ENCODE data around the gene OR8A1.

OR8A1 gene

GRCh38 chr11:124569697-124570096, at the start of gene OR8A1:
TSS of gene OR8A1 (plus strand) at chr11:124569997. CDS start at chr11:124570120, 123 bp downstream.
- DNase-seq, result no peak

DNA sequence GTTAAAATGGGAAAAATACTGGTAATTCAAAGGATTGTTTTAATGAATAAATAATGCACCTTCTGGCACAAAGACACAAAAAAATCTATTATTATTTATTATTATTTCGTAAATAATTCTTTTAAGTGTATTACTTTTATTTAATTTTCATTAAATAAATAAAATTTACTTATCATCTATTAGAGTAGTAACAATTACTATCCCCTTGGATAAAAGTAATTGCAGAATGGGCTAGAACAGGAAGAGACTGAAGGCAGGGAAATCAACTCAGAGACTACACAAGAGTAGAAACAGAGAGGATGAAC, 49.3 kb upstream of the OR8A1 start:
- DNase-seq, result no peak

DNA sequence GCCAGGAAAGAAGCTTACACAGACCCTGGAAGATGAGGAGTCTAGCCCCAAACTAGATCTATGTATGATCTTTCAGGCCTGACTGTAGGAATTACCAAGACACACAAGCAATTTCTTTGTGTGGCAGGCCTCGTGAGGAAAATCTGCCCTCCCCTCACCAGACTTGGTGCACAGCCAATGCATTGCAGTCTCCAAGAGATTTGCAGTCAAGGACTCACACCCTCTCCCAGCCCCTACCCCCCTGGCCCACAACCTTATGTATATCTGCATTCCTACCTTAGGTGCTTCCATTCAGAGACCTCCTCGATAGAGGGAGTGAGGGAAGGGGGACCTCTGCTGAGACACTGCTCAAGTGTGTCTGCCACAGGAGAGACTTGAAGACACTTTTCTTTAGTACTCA, 36.2 kb upstream of the OR8A1 start:
- no peak for DNase-seq

GRCh38 chr11:124534051-124534450, 35.7 kb upstream of the OR8A1 start:
- no peak for DNase-seq

GRCh38 chr11:124535552-124536232, 34.1 kb upstream of the OR8A1 start:
- DNase-seq, result no peak

DNA sequence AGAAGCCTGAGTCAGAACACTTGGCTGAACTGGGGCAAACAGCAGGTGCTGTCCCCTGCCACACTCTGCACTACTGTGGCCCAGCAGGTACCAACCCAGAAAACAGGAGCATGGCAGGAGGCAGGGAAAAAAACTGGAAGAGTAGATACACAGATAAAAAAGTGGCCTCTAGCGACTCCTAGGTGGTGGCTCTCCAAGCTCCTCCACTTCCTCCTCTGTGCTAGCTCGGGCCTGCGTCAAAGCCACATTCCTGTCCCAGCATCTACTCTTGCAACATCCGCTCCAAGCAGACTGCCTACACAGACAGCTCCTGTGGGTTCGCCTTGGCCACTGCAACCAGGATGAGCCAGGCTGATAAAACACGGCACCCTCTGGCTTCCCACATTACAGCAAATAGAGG, 33.3 kb upstream of the OR8A1 start:
- DNase-seq, result no peak

DNA sequence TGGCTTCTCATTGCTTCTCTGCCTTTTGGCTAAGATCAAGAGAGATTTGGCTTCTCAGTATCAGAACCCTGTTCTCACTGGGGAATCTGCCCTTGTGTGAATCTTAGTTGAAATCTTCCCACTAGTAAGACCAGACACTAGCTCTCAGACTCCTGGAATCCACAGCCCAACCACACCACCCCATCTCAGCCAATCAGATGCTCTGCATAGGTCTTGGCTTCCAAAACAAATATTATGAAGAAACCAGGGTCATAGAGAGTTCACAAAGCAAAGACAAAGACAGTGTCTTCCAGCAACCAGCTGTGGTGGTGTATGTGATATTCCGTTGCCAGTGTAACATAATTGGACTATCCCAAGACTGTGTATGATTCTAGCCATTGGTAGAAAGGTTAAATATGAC, 31.8 kb upstream of the OR8A1 start:
- no peak for DNase-seq

DNA sequence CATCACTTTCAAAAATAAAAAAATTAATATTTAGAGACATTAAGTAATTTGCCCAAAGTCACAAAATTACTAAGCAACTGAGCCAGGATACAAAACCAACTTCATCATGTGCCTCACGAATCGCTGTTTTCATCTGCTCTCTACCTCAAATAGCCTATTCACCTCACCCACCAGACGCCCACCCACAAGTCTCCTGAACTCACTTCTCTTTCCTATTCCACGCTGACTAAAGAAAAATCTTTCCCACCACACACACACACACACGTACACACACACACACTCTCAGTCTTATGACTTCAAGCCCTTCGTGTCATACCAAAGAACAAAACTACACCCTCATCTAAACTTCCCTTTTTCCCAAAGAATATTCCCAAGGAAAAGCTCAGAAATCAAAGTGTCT, 28.6 kb upstream of the OR8A1 start:
- DNase-seq, result no peak

DNA sequence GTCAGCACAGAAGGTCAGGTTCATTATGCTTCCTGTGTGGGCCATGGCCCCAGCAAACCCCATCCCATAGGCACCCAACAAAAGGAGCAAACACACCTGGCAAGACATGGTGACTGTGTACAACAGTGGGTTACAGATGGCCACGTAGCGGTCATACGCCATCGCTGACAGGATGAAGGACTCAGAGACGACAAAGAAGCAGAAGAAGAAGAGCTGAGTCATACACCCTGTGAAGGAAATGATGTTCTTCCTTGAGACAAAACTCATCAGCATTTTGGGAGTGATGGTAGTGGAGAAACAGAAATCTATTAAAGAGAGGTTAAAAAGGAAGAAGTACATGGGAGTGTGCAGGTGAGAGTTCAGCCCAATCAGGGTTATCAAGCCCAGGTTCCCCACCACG, 26.7 kb upstream of the OR8A1 start:
- no peak for DNase-seq

- DNase-seq, result no peak
These were observed 26.2 kb upstream of the OR8A1 start, which contains the start of gene OR8B12 for GRCh38 chr11:124543554-124543953. TSS of gene OR8B12 (minus strand) at chr11:124543654. CDS start at chr11:124543654, 0 bp downstream.

- DNase-seq, result no peak
These were observed 18.6 kb upstream of the OR8A1 start for GRCh38 chr11:124551189-124551588.

GRCh38 chr11:124551987-124552386, 17.8 kb upstream of the OR8A1 start:
- DNase-seq, result no peak

DNA sequence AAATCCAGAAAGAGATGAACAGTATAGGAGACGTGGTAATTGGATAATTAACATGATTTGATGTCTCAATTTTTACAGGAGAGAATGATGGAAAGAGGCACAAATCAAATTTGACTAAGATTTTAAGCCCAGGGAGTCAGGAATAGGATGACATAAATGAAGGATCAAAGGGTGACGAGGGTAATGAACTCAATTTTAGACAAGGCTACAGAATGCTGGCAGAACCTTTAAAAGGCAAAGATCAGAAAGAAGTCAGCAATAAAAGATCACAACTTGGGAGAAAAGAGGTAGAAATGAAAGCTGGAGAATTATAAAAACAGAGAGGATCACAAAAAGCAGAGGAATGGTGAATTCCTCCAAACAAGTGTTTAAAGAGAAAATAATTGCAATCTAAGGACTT, 13.0 kb upstream of the OR8A1 start:
- no peak for DNase-seq

- no peak for DNase-seq
These were observed 363 bp downstream of the OR8A1 start for GRCh38 chr11:124570160-124570559.

GRCh38 chr11:124577716-124578427, 8.1 kb downstream of the OR8A1 start:
- no peak for DNase-seq

- no peak for DNase-seq
These were observed 9.0 kb downstream of the OR8A1 start for GRCh38 chr11:124578761-124579160.

GRCh38 chr11:124581817-124582216, 12.0 kb downstream of the OR8A1 start:
- DNase-seq, result peak in 1 of 3 experiments; percentile 39

- DNase-seq, result peak in 1 of 3 experiments; percentile 26
These were observed 12.8 kb downstream of the OR8A1 start for GRCh38 chr11:124582565-124582964.

- peak in 2 of 3 experiments; percentile 50 to 85 for DNase-seq
These were observed 14.0 kb downstream of the OR8A1 start for GRCh38 chr11:124583781-124584180.

GRCh38 chr11:124584681-124585372, 15.0 kb downstream of the OR8A1 start:
- no peak for DNase-seq

DNA sequence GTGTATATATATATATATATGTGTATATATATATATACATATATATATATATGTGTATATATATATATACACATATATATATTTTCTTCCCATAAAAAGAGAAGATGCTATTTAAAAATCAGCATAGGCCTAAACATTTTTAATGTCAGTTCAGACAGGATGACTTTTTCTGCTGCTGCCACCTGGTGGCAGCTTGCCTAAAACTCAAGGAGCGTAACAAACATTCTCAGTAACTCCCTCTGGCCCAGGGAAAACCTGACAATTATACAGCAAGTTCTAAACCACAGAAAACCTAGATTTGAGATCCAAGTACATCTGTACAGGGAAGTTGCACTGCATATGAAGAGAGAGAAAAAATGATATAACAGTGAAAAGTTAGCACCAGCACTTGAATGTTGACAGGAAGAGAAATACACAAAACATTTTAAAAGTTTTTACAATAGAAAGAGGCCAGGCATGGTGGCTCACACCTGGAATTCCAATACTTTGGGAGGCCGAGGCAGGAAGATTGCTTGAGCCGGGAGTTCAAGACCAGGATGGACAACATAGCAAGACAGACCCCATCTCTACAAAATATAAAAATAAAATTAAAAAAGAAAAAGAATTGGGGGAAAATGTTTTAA, 16.6 kb downstream of the OR8A1 start:
- DNase-seq, result peak; percentile 33 to 79 (median 46)

- no peak for DNase-seq
These were observed 21.6 kb downstream of the OR8A1 start for GRCh38 chr11:124591430-124591829.

DNA sequence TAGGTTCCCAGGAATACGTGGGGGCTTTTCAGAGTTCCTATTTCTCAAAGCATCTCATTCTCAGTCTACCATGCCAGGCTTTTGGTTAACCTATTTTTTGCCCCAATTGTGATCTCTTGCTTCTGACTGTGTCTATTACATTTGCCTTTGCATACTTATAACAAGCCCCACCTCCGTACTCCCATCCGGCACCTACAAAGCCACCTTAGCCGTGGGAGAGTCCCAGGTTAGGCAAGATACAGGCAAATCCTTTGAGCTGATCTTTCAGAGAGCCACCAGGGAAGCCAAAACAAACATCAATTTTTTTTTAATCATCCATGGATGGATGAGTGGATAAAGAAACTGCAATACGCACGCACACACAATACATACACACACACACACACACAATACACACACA, 22.8 kb downstream of the OR8A1 start:
- DNase-seq, result no peak

DNA sequence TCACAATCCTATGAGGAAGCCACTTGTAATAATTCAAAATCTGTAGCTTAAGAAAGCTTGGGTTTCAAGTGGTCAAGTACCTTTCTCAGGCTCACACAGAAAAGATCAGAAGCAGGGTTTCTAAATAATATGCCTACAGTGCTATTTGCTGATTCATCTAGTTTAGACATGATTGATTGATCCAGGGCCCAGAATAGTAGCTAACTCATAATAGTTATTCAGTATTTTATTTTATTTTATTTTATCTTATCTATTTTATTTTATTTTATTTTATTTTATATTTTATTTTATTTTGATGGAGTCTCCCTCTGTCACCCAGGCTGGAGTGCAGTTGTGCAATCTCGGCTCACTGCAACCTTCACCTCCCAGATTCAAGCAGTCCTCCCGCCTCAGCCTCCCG, 25.5 kb downstream of the OR8A1 start:
- DNase-seq, result no peak
